H9 (cell line): Measurements from ENCODE around the gene DUS2. TPM values are rescaled to one million over a fixed set of nuclear protein-coding genes. Genes with fewer than 3 reads are reported as not detected.
A peak's percentile ranks its signal among the peaks of the same experiment; 100 is the strongest.

Experiments
- DNase-seq: peaks from one replicate; pipeline ENCODE4 v3.0.0-alpha.2; 2017
- H2AFZ ChIP-seq: one replicate; pipeline ENCODE4 v1.6.1; 2013; ENCODE audit warnings: mild to moderate bottlenecking, low read length, control low read depth, moderate library complexity
- H2AK5ac ChIP-seq: 2 replicates; pipeline ENCODE4 v1.6.1; 2013; ENCODE audit warnings: low read length, control low read depth, mixed read lengths; ENCODE audit not compliant: insufficient read length
- H2BK120ac ChIP-seq: one replicate; pipeline ENCODE4 v1.6.1; 2013; ENCODE audit warnings: low read depth, mild to moderate bottlenecking, low read length, control low read depth, inconsistent platforms; ENCODE audit not compliant: poor library complexity, severe bottlenecking
- H2BK12ac ChIP-seq: 2 replicates; pipeline ENCODE4 v1.6.1; 2013; ENCODE audit warnings: low read length, control low read depth, mixed read lengths, low read depth; ENCODE audit not compliant: insufficient read length
- H2BK15ac ChIP-seq: 2 replicates; pipeline ENCODE4 v1.6.1; 2013; ENCODE audit warnings: low read depth, low read length, control low read depth
- H2BK20ac ChIP-seq: one replicate; pipeline ENCODE4 v1.6.1; 2013; ENCODE audit warnings: low read depth, mild to moderate bottlenecking, low read length, control low read depth, inconsistent platforms; ENCODE audit not compliant: poor library complexity, severe bottlenecking
- H2BK5ac ChIP-seq: 2 replicates; pipeline ENCODE4 v1.6.1; 2013; ENCODE audit warnings: low read length, control low read depth, mixed read lengths; ENCODE audit not compliant: insufficient read length
- H3K14ac ChIP-seq: 2 replicates; pipeline ENCODE4 v1.6.1; 2013; ENCODE audit warnings: low read length, control low read depth; ENCODE audit not compliant: insufficient read depth
- H3K18ac ChIP-seq: 2 replicates; pipeline ENCODE4 v1.6.1; 2013; ENCODE audit warnings: low read depth, mild to moderate bottlenecking, mixed read lengths, low read length, control low read depth; ENCODE audit not compliant: insufficient read length
- H3K23ac ChIP-seq: 2 replicates; pipeline ENCODE4 v1.6.1; 2013; ENCODE audit warnings: low read length, control low read depth, mixed read lengths, low read depth; ENCODE audit not compliant: insufficient read length
- H3K23me2 ChIP-seq: 2 replicates; pipeline ENCODE4 v1.6.1; 2013; ENCODE audit warnings: low read depth, mild to moderate bottlenecking, mixed read lengths, low read length, control low read depth; ENCODE audit not compliant: insufficient read length, poor library complexity, severe bottlenecking
- H3K27ac ChIP-seq: 2 replicates; pipeline ENCODE4 v1.5.1; 2013; ENCODE audit warnings: low read length, control low read depth, mixed read lengths, low read depth; ENCODE audit not compliant: insufficient read length
- H3K27me3 ChIP-seq: 2 replicates; pipeline ENCODE4 v1.6.1; 2013; ENCODE audit warnings: low read length, control low read depth, inconsistent platforms; ENCODE audit not compliant: insufficient read depth
- H3K4ac ChIP-seq: 2 replicates; pipeline ENCODE4 v1.6.1; 2013; ENCODE audit warnings: low read depth, mild to moderate bottlenecking, control low read depth, inconsistent platforms, low read length, moderate library complexity
- H3K4me1 ChIP-seq: 2 replicates; pipeline ENCODE4 v1.6.1; 2013; ENCODE audit warnings: low read length, control low read depth, inconsistent platforms; ENCODE audit not compliant: insufficient read depth
- H3K4me2 ChIP-seq: 2 replicates; pipeline ENCODE4 v1.6.1; 2013; ENCODE audit warnings: low read length, control low read depth, mixed read lengths; ENCODE audit not compliant: insufficient read length, insufficient read depth
- H3K56ac ChIP-seq: 2 replicates; pipeline ENCODE4 v1.6.1; 2013; ENCODE audit warnings: low read depth, mild to moderate bottlenecking, mixed read lengths, low read length, control low read depth; ENCODE audit not compliant: insufficient read length
- H3K79me1 ChIP-seq: 2 replicates; pipeline ENCODE4 v1.6.1; 2013; ENCODE audit warnings: low read depth, mild to moderate bottlenecking, moderate library complexity, low read length, control low read depth, inconsistent platforms; ENCODE audit not compliant: insufficient read depth, poor library complexity, severe bottlenecking
- H3K79me2 ChIP-seq: 2 replicates; pipeline ENCODE4 v1.6.1; 2013; ENCODE audit warnings: low read length, control low read depth, inconsistent platforms; ENCODE audit not compliant: insufficient read depth
- H3K9ac ChIP-seq: 2 replicates; pipeline ENCODE4 v1.6.1; 2013; ENCODE audit warnings: low read length, control low read depth, mixed read lengths; ENCODE audit not compliant: insufficient read length; ENCODE audit errors: extremely low read depth
- H3K9me3 ChIP-seq: one replicate; pipeline ENCODE4 v1.6.1; 2013; ENCODE audit warnings: low read depth, low read length, inconsistent platforms; ENCODE audit not compliant: control insufficient read depth
- H3T11ph ChIP-seq: one replicate; pipeline ENCODE4 v1.6.1; 2013; ENCODE audit warnings: mild to moderate bottlenecking, low read length, control low read depth, inconsistent platforms
- H4K20me1 ChIP-seq: one replicate; pipeline ENCODE4 v1.6.1; 2013; ENCODE audit not compliant: control insufficient read depth, insufficient read length, insufficient read depth
- H4K5ac ChIP-seq: 2 replicates; pipeline ENCODE4 v1.6.1; 2013; ENCODE audit warnings: low read depth, mild to moderate bottlenecking, mixed read lengths, low read length, control low read depth; ENCODE audit not compliant: insufficient read length
- H4K8ac ChIP-seq: replicated peaks from 2 replicates; pipeline ENCODE4 v1.6.1; 2013; ENCODE audit warnings: low read length, control low read depth, mixed read lengths, low read depth; ENCODE audit not compliant: insufficient read length
- H4K91ac ChIP-seq: 2 replicates; pipeline ENCODE4 v1.6.1; 2013; ENCODE audit warnings: low read depth, mild to moderate bottlenecking, moderate library complexity, mixed read lengths, low read length, control low read depth; ENCODE audit not compliant: insufficient read length
- H3K27ac Mint-ChIP-seq, 3 experiments: 2 replicates in 2 of 3; 3 replicates in 1 of 3; pipeline ENCODE4 v1.8.0; 2020 to 2021; ENCODE audit warnings: mixed read lengths in 3 of 3, mild to moderate bottlenecking in 1 of 3, moderate library complexity in 1 of 3
- H3K27me3 Mint-ChIP-seq: 2 replicates; pipeline ENCODE4 v1.8.0; 2021; ENCODE audit warnings: low read depth, mild to moderate bottlenecking, moderate library complexity, mixed read lengths
- H3K36me3 Mint-ChIP-seq, 3 experiments: 2 replicates in 2 of 3; 3 replicates in 1 of 3; pipeline ENCODE4 v1.8.0; 2020 to 2021; ENCODE audit warnings: low read depth in 3 of 3, mixed read lengths in 3 of 3; ENCODE audit not compliant: insufficient read depth in 1 of 3
- H3K4me1 Mint-ChIP-seq, 2 experiments: 2 replicates each; pipeline ENCODE4 v1.8.0; 2020; ENCODE audit warnings: mixed read lengths in 2 of 2
- H3K4me3 Mint-ChIP-seq, 2 experiments: 2 replicates in 1 of 2; 3 replicates in 1 of 2; pipeline ENCODE4 v1.8.0; 2020 to 2021; ENCODE audit warnings: mild to moderate bottlenecking in 2 of 2, mixed read lengths in 2 of 2, moderate library complexity in 1 of 2
- H3K9me3 Mint-ChIP-seq, 2 experiments: 2 replicates in 1 of 2; 3 replicates in 1 of 2; pipeline ENCODE4 v1.8.0; 2020; ENCODE audit warnings: mild to moderate bottlenecking in 2 of 2, mixed read lengths in 2 of 2, moderate library complexity in 1 of 2
- CTCF ChIP-seq: fragments of 200-600 bp; sonication (generic); conservative IDR thresholded peaks from 3 replicates; pipeline ENCODE4 v1.8.0; 2021; ENCODE audit warnings: antibody characterized with exemption, mild to moderate bottlenecking
- WGBS: extraction: QIAGEN DNeasy Blood & Tissue Kit; methylation state at CpG from one replicate; pipeline ENCODE4 v1.1.7; 2013; ENCODE audit warnings: missing lambda C conversion rate, low lambda C conversion rate, mixed read lengths; ENCODE audit not compliant: insufficient read length; ENCODE audit errors: extremely low coverage; 5-methylcytosine and 5-hydroxymethylcytosine counted together
- total RNA-seq: library from RNA; stranded (reverse); gene quantifications from 2 replicates; pipeline ENCODE4 v1.2.1, GENCODE V29; 2021

DUS2 gene
- total RNA-seq, 1 experiment from 2014 or later = 28.5 TPM

GRCh38 chr16:68040506-68041288 is 17.6 kb downstream of the DUS2 start:
- peaks cover 2 to 3% of the 10 kb centered on the region in 2 experiments; a peak in 2 of 4 replicates for H3K4me1 Mint-ChIP-seq
- no peak overlapping the region for H2BK12ac ChIP-seq
- no peak overlapping the region for H3K23ac ChIP-seq
- no peak overlapping the region for H2BK120ac ChIP-seq
- no peak overlapping the region for H3T11ph ChIP-seq
- no peaks in the 10 kb centered on the region for H3K9me3 Mint-ChIP-seq
- no peak overlapping the region for H3K14ac ChIP-seq
- H3K56ac ChIP-seq = no peak overlapping the region
- H2BK20ac ChIP-seq = no peak overlapping the region
- WGBS = no CpG with 5 or more reads among the region's 14 CpGs
- H3K27ac ChIP-seq = no peak overlapping the region
- H3K23me2 ChIP-seq = no peaks in the 10 kb centered on the region
- H4K5ac ChIP-seq = no peak overlapping the region
- peaks cover 7 to 20% (median 15%) of the 10 kb centered on the region in 3 experiments; a peak in 6 of 7 replicates for H3K36me3 Mint-ChIP-seq
- no peak overlapping the region for H2AFZ ChIP-seq
- H3K27me3 ChIP-seq = no peaks in the 10 kb centered on the region
- no peaks in the 10 kb centered on the region for H3K79me1 ChIP-seq
- H3K9ac ChIP-seq = no peak overlapping the region
- no peaks in the 10 kb centered on the region for H3K4me1 ChIP-seq
- no peaks in the 10 kb centered on the region for H3K27me3 Mint-ChIP-seq
- H4K8ac ChIP-seq = no peak overlapping the region
- TF ChIP-seq CTCF = peak; percentile 87
- H2BK15ac ChIP-seq = no peak overlapping the region
- H2BK5ac ChIP-seq = no peak overlapping the region
- H3K27ac Mint-ChIP-seq = peak overlapping the region in 1 of 3 experiments; percentile 65; a peak in 1 of 7 replicates
- H3K18ac ChIP-seq = no peak overlapping the region
- no peaks in the 10 kb centered on the region for H3K9me3 ChIP-seq
- H3K79me2 ChIP-seq = no peaks in the 10 kb centered on the region
- H4K20me1 ChIP-seq = no peaks in the 10 kb centered on the region
- no peak overlapping the region for H4K91ac ChIP-seq
- peak; percentile 90 for DNase-seq
- H2AK5ac ChIP-seq = no peak overlapping the region
- no peak overlapping the region for H3K4me2 ChIP-seq
- H3K4me3 Mint-ChIP-seq = no peak overlapping the region
- no peak overlapping the region for H3K4ac ChIP-seq
